Smooth muscle cell (in vitro differentiated cells): ENCODE results near the gene FXYD7. TPM values are rescaled to one million over a fixed set of nuclear protein-coding genes. Genes with fewer than 3 reads are reported as not detected.

Experiments
- DNase-seq: peaks from one replicate; lab custom pipeline; 2025; ENCODE audit not compliant: unreplicated experiment; lab: John Stamatoyannopoulos, UW
- H2AFZ ChIP-seq: fragments of 200-600 bp; sonication (generic); 2 replicates; pipeline ENCODE4 v1.6.0; 2016; ENCODE audit warnings: antibody characterized with exemption, low read depth, mild to moderate bottlenecking
- H3F3A ChIP-seq: fragments of 200-600 bp; sonication (generic); 2 replicates; pipeline ENCODE4 v1.6.0; 2017; ENCODE audit warnings: antibody characterized with exemption, low read depth
- H3K27ac ChIP-seq: fragments of 200-600 bp; sonication (generic); 2 replicates; pipeline ENCODE4 v1.5.1; 2016; ENCODE audit warnings: low read depth, mild to moderate bottlenecking
- H3K27me3 ChIP-seq: fragments of 200-600 bp; sonication (generic); 2 replicates; pipeline ENCODE4 v1.6.1; 2016; ENCODE audit warnings: low read depth, mild to moderate bottlenecking
- H3K36me3 ChIP-seq: fragments of 200-600 bp; sonication (generic); 2 replicates; pipeline ENCODE4 v1.5.1; 2016; ENCODE audit warnings: low read depth
- H3K4me1 ChIP-seq: fragments of 200-600 bp; sonication (generic); 2 replicates; pipeline ENCODE4 v1.5.1; 2016; ENCODE audit warnings: low read depth
- H3K4me2 ChIP-seq: fragments of 200-600 bp; sonication (generic); 2 replicates; pipeline ENCODE4 v1.6.0; 2016; ENCODE audit warnings: mild to moderate bottlenecking
- H3K4me3 ChIP-seq: fragments of 200-600 bp; sonication (generic); 2 replicates; pipeline ENCODE4 v1.5.1; 2016; ENCODE audit warnings: mild to moderate bottlenecking
- H3K79me2 ChIP-seq: fragments of 200-600 bp; sonication (generic); 2 replicates; pipeline ENCODE4 v1.6.0; 2016; ENCODE audit warnings: low read depth, mild to moderate bottlenecking
- H3K9ac ChIP-seq: fragments of 200-600 bp; sonication (generic); 2 replicates; pipeline ENCODE4 v1.6.0; 2016; ENCODE audit warnings: low read depth
- H3K9me3 ChIP-seq: fragments of 200-600 bp; sonication (generic); replicated peaks from 2 replicates; pipeline ENCODE4 v1.5.1; 2016; ENCODE audit warnings: low read depth
- H4K20me1 ChIP-seq: fragments of 200-600 bp; sonication (generic); 2 replicates; pipeline ENCODE4 v1.6.0; 2016; ENCODE audit warnings: low read depth
- WGBS: methylation state at CpG from one replicate; pipeline ENCODE4 v1.1.7; 2016; ENCODE audit warnings: low lambda C conversion rate; 5-methylcytosine and 5-hydroxymethylcytosine counted together
- polyA plus RNA-seq: library from polyadenylated mRNA; unstranded; fragments of >200 nt; fragmentation: Nextera tagmentation; extraction: Ambion mirVana; gene quantifications from 2 replicates; pipeline ENCODE4 v1.2.1, GENCODE V29; 2016
- total RNA-seq: library from RNA; depleted of rRNA; stranded (reverse); fragments of >200 nt; gene quantifications from 2 replicates; pipeline ENCODE4 v1.2.3, GENCODE V29; 2014
- TF ChIP-seq, protein P1 (sequence below): fragments of 200-600 bp; sonication (generic); IDR thresholded peaks from 2 replicates; pipeline ENCODE4 v1.5.1; 2017; ENCODE audit warnings: borderline replicate concordance, mild to moderate bottlenecking, antibody characterized with exemption; ENCODE audit not compliant: insufficient read depth, poor library complexity, severe bottlenecking

Gene FXYD7
- total and polyA plus RNA-seq, 2 experiments from 2014 or later: not detected

DNA sequence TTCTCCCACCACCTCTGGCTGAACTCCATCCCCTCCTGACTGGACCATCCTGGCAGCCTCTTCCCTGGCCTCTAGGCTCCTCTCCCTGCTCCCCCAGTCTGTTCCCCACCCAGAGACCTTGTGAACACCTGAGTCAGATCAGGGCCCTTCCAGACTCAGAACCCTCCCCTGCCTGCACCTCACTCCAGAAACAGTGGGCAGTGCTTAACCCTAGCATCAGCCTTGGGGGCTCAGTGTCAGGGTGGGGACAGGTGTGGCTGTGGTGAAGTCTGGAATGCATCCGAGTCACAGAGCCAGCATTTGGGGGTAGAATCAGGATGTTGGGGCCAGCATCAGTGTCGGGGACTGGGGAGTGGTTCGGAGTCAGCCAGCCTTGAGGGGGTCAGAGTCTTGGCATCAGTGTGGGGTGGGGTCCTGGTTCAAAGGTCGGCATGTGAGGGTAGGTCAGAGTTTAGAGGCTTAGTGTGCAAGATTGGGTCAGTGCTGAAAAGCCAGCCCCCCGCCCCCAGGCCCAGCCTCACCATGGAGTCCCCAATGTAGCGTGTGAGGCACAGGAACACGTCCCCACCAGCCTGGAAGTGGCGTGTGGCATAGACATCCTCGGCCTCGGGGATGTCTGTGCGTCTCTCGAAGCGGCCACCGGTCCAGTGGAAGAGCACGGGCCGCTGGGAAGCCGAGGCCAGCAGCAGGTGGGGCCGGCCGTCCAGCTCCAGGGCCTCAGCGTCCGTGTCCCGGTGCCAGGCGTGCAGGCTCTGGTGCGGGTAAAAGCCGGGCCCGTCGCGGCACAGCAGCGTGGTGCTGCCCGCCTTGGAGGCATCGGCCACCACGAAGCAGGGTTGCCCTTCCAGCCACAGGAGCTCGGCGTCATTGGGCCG, 17.1 kb upstream of the FXYD7 start:
- H4K20me1 ChIP-seq: no peaks in the 10 kb centered on the region
- TF ChIP-seq, protein P1, sequence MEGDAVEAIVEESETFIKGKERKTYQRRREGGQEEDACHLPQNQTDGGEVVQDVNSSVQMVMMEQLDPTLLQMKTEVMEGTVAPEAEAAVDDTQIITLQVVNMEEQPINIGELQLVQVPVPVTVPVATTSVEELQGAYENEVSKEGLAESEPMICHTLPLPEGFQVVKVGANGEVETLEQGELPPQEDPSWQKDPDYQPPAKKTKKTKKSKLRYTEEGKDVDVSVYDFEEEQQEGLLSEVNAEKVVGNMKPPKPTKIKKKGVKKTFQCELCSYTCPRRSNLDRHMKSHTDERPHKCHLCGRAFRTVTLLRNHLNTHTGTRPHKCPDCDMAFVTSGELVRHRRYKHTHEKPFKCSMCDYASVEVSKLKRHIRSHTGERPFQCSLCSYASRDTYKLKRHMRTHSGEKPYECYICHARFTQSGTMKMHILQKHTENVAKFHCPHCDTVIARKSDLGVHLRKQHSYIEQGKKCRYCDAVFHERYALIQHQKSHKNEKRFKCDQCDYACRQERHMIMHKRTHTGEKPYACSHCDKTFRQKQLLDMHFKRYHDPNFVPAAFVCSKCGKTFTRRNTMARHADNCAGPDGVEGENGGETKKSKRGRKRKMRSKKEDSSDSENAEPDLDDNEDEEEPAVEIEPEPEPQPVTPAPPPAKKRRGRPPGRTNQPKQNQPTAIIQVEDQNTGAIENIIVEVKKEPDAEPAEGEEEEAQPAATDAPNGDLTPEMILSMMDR: no peak
- H3K79me2 ChIP-seq: no peaks in the 10 kb centered on the region
- peaks cover 10% of the 10 kb centered on the region for H3K4me1 ChIP-seq
- no peaks in the 10 kb centered on the region for H3F3A ChIP-seq
- no peak overlapping the region for H2AFZ ChIP-seq
- no peaks in the 10 kb centered on the region for H3K27me3 ChIP-seq
- H3K4me3 ChIP-seq: no peak overlapping the region
- H3K9ac ChIP-seq: no peak overlapping the region
- H3K4me2 ChIP-seq: no peak overlapping the region
- WGBS: 95% methylated on average over 33 of the region's 35 CpGs
- no peaks in the 10 kb centered on the region for H3K9me3 ChIP-seq
- no peak for DNase-seq
- no peaks in the 10 kb centered on the region for H3K36me3 ChIP-seq
- H3K27ac ChIP-seq: no peak overlapping the region

DNA sequence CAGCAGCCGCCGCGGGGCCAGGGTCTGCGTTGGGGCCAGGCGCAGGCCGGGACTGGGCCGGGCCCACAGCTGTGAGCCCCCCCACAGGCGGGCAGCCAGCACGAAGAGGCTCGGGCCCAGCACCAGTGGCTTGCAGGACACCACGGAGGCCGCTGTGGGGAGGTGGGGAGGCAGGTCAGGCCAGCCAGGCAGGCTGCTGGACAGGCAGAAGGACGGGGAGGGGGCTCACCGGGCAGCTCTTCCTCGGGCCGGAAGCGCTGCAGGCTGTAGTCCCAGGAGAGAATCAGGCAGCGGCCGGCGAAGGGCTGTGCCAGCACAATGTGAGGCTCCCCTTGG, 16.5 kb upstream of the FXYD7 start:
- peaks cover 10% of the 10 kb centered on the region for H3K4me1 ChIP-seq
- TF ChIP-seq, protein P1: no peak
- H4K20me1 ChIP-seq: no peaks in the 10 kb centered on the region
- no peak overlapping the region for H3K4me2 ChIP-seq
- no peaks in the 10 kb centered on the region for H3K79me2 ChIP-seq
- H3K9me3 ChIP-seq: no peaks in the 10 kb centered on the region
- DNase-seq: no peak
- H3K36me3 ChIP-seq: no peaks in the 10 kb centered on the region
- H3K27ac ChIP-seq: no peak overlapping the region
- WGBS: 87% methylated on average over 16 of the region's 20 CpGs
- H3K27me3 ChIP-seq: no peaks in the 10 kb centered on the region
- no peak overlapping the region for H2AFZ ChIP-seq
- no peak overlapping the region for H3K4me3 ChIP-seq
- no peaks in the 10 kb centered on the region for H3F3A ChIP-seq
- no peak overlapping the region for H3K9ac ChIP-seq

DNA sequence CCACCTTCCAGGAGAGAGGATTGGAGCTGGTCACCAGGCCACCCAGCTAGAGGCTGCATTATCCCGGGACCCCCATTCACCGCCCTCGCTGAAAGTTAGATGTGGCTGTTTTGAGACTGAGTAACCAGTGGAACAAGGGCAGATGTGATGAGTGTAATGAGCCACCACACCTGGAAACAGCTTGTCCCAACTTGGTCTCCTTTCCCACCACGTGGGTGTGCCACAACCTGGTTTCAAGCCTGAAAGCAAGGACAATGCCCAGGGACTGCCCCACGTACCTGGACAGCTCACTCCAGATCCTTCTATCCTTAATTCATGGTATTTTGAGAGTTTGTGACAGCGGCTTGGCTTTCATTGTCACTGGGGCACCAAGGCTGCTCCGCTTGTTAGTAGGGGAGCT, 15.2 kb upstream of the FXYD7 start:
- Histone ChIP-seq H3K79me2 (no peaks in the 10 kb centered on the region), H3K4me1 (peaks cover 7% of the 10 kb centered on the region), H4K20me1 (no peaks in the 10 kb centered on the region), H3K36me3 (no peaks in the 10 kb centered on the region), H2AFZ (no peak overlapping the region), H3K4me3 (no peak overlapping the region), H3K9me3 (no peaks in the 10 kb centered on the region), H3K4me2 (no peak overlapping the region), H3K27me3 (no peaks in the 10 kb centered on the region), H3K9ac (no peak overlapping the region), H3K27ac (no peak overlapping the region), H3F3A (no peaks in the 10 kb centered on the region)
- no peak for DNase-seq
- 84% methylated on average over 7 of the region's 7 CpGs for WGBS
- TF ChIP-seq, protein P1: no peak
